Ishikawa (cell line): Measurements from ENCODE around the gene TMEM144.

ENCODE experiments used
- CEBPB ChIP-seq: IDR thresholded peaks from 2 replicates; pipeline ENCODE4 v1.6.1; 2012
- EP300 ChIP-seq: IDR thresholded peaks from 2 replicates; pipeline ENCODE4 v1.6.1; 2012; ENCODE audit warnings: borderline replicate concordance
- FOXM1 ChIP-seq: IDR thresholded peaks from 2 replicates; pipeline ENCODE4 v1.6.1; 2012; ENCODE audit warnings: low read depth, borderline replicate concordance
- MAX ChIP-seq: IDR thresholded peaks from 2 replicates; pipeline ENCODE4 v1.6.1; 2012
- NFIC ChIP-seq: IDR thresholded peaks from 2 replicates; pipeline ENCODE4 v1.6.1; 2012
- RAD21 ChIP-seq: IDR thresholded peaks from 2 replicates; pipeline ENCODE4 v1.6.1; 2012; ENCODE audit warnings: low read depth
- REST ChIP-seq: IDR thresholded peaks from 2 replicates; pipeline ENCODE4 v1.6.1; 2012; ENCODE audit warnings: low read depth, mild to moderate bottlenecking
- TAF1 ChIP-seq: IDR thresholded peaks from 2 replicates; pipeline ENCODE4 v1.6.1; 2012; ENCODE audit warnings: low read depth, mild to moderate bottlenecking
- TCF12 ChIP-seq: IDR thresholded peaks from 2 replicates; pipeline ENCODE4 v1.6.1; 2012; ENCODE audit warnings: low read depth
- TEAD4 ChIP-seq: IDR thresholded peaks from 2 replicates; pipeline ENCODE4 v1.6.1; 2012
- YY1 ChIP-seq: IDR thresholded peaks from 2 replicates; pipeline ENCODE4 v1.6.1; 2012; ENCODE audit warnings: low read depth
- TF ChIP-seq, protein P1 (sequence below): IDR thresholded peaks from 2 replicates; pipeline ENCODE4 v1.6.1; 2012

GRCh38 chr4:158219623-158220022, 9.3 kb downstream of the TMEM144 start:
- no peak for TF ChIP-seq EP300
- no peak for TF ChIP-seq CEBPB
- TF ChIP-seq REST, result no peak
- no peak for TF ChIP-seq MAX
- no peak for TF ChIP-seq FOXM1
- no peak for TF ChIP-seq TAF1
- TF ChIP-seq TCF12, result no peak
- TF ChIP-seq TEAD4, result no peak
- no peak for TF ChIP-seq RAD21
- TF ChIP-seq, protein P1, sequence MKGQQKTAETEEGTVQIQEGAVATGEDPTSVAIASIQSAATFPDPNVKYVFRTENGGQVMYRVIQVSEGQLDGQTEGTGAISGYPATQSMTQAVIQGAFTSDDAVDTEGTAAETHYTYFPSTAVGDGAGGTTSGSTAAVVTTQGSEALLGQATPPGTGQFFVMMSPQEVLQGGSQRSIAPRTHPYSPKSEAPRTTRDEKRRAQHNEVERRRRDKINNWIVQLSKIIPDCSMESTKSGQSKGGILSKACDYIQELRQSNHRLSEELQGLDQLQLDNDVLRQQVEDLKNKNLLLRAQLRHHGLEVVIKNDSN, result no peak
- no peak for TF ChIP-seq YY1
- no peak for TF ChIP-seq NFIC
